ENCODE data around the gene JARID2.

The JARID2 gene

DNA sequence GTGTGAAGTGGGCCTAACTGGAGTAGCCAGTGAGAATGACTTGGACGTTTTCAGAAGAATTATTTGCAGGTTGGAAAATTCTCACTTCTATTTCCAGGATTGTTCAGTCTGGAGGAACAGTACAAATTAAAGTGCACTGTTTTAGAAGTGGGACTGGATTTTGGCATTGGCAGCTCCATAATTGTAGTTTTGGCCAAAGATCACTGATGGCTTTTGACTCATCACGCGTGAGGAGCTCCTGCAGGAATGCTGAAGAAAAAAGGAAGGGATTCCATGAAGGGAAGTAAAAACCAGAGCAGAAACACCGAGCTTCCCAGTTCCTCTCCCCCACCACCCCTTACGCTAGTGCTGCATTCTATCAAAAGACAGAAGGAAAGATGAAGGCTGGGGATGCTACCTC lies 103.5 kb downstream of the JARID2 start:
- no peak for TF ChIP-seq CTCF (conservative IDR thresholded peaks at IDR 0.05; ENCODE audit: low read depth, low read length)
- H3K4me3 ChIP-seq (ENCODE audit: low read depth, low read length), result no peak overlapping the region
- DNase-seq (ENCODE audit: low read depth), result no peak

DNA sequence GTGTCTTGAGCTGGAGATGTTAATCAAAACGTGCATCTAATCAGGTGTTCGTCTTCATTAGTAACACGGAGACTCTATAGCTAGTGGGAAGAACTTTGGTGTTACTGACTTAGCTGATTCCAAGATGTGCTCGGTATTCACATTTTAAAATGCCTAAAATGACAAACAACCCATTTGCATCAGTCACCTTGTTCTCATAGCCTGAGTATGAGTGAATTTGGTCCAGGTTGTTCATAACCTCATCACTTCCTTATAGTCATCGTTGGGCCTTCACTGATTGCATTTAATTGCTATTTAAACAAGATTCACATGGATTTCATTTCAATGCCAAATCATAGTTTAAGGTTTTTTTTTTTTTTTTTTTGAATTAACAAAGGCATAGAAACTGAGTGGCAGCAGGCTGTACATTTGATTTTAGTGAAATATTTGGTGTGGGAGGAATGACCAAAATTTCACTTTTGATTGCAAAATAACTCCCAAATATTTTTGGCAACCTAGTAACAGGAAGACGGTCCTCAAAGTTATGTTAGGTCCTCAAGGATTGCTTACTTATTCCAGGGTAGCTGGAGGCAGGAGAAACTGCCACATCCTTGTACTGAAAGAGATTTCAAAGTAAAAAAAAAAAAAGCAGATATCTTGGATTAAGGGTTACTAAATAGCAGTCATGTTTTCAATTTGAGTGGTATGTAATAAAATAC lies 104.7 kb downstream of the JARID2 start:
- no peak overlapping the region for H3K4me3 ChIP-seq (ENCODE audit: low read depth, low read length)
- no peak for DNase-seq (ENCODE audit: low read depth)
- no peak for TF ChIP-seq CTCF (conservative IDR thresholded peaks at IDR 0.05; ENCODE audit: low read depth, low read length)

GRCh38 chr6:15351631-15352030 lies 105.8 kb downstream of the JARID2 start:
- H3K4me3 ChIP-seq (ENCODE audit: low read depth, low read length), result no peak overlapping the region
- peak; percentile 60 for DNase-seq (ENCODE audit: low read depth)

GRCh38 chr6:15352220-15352619 lies 106.4 kb downstream of the JARID2 start:
- H3K4me3 ChIP-seq (ENCODE audit: low read depth, low read length), result no peak overlapping the region
- no peak for TF ChIP-seq CTCF (conservative IDR thresholded peaks at IDR 0.05; ENCODE audit: low read depth, low read length)
- DNase-seq (ENCODE audit: low read depth), result no peak

More at GRCh38 chr6:15351631-15352030, 105.8 kb downstream of the JARID2 start:
- TF ChIP-seq CTCF (conservative IDR thresholded peaks at IDR 0.05; ENCODE audit: low read depth, low read length), result no peak

GRCh38 chr6:15352845-15353244 lies 107.0 kb downstream of the JARID2 start:
- peak; percentile 79 for DNase-seq (ENCODE audit: low read depth)
- H3K4me3 ChIP-seq (ENCODE audit: low read depth, low read length), result no peak overlapping the region
- no peak for TF ChIP-seq CTCF (conservative IDR thresholded peaks at IDR 0.05; ENCODE audit: low read depth, low read length)

DNA sequence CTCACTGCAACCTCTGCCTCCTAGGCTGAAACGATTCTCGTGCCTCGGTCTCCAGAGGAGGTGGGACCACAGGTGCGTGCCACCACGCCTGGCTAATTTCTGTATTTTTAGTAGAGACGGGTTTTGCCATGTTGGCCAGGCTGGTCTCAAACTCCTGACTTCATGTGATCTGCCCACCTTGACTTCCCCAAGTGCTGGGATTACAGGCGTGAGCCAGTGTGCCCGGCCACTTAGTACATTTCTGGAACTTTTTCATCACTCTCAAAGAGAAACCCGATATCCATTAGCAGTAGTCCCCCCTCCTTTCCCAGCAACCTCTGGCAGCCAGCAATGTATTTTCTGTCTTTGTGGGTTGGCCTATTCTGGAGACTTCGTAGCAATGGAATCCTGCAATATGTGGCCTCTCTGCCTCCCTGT lies 109.8 kb downstream of the JARID2 start:
- no peak for TF ChIP-seq CTCF (conservative IDR thresholded peaks at IDR 0.05; ENCODE audit: low read depth, low read length)
- no peak overlapping the region for H3K4me3 ChIP-seq (ENCODE audit: low read depth, low read length)
- peak; percentile 49 for DNase-seq (ENCODE audit: low read depth)

DNA sequence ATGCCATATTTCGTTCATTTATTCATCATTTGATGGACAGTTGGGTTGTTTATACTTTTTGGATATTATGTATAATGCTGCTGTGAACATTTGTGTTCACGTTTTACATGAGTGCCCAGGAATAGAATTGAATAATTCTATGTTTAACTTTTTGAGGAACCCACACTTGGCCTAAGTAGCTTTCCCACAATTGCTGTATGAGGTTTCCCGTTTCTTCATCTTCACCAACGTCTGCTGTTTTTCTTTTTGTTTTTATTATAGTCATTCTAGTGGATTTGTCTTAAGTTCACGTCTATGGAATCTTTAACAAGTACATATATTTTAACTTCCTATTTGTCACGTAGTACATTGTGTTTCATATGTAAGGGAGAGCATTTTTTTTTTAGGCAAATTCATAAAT lies 110.3 kb downstream of the JARID2 start:
- H3K4me3 ChIP-seq (ENCODE audit: low read depth, low read length), result no peak overlapping the region
- no peak for TF ChIP-seq CTCF (conservative IDR thresholded peaks at IDR 0.05; ENCODE audit: low read depth, low read length)
- no peak for DNase-seq (ENCODE audit: low read depth)
